ENCODE measurements around the gene TMEM9.

Gene TMEM9

GRCh38 chr1:201184307-201185122 is 30.2 kb upstream of the TMEM9 start:
- Histone ChIP-seq H3K27me3 (ENCODE audit: control insufficient read depth, insufficient read depth, low read length) (peaks cover 32% of the 10 kb centered on the region), H3K9me3 (replicated peaks; ENCODE audit: low read length) (no peaks in the 10 kb centered on the region), H3K9ac (ENCODE audit: low read depth, low read length) (no peak overlapping the region)

GRCh38 chr1:201183753-201184152 is 29.5 kb upstream of the TMEM9 start:
- Histone ChIP-seq H3K9ac (ENCODE audit: low read depth, low read length) (no peak overlapping the region), H3K36me3 (ENCODE audit: insufficient read depth, low read length) (no peaks in the 10 kb centered on the region), H3K4me3 (ENCODE audit: low read length) (no peak overlapping the region), H3K9me3 (replicated peaks; ENCODE audit: low read length) (peaks cover 4% of the 10 kb centered on the region), H3K4me1 (ENCODE audit: control insufficient read depth, insufficient read depth, low read length) (peaks cover 10% of the 10 kb centered on the region), H3K27me3 (ENCODE audit: control insufficient read depth, insufficient read depth, low read length) (peaks cover 37% of the 10 kb centered on the region), H3K4me2 (ENCODE audit: low read length) (no peak overlapping the region)

More at GRCh38 chr1:201184307-201185122, 30.2 kb upstream of the TMEM9 start:
- H3K36me3 ChIP-seq (ENCODE audit: insufficient read depth, low read length): no peaks in the 10 kb centered on the region
- no peak overlapping the region for H3K4me3 ChIP-seq (ENCODE audit: low read length)
- peaks cover 10% of the 10 kb centered on the region for H3K4me1 ChIP-seq (ENCODE audit: control insufficient read depth, insufficient read depth, low read length)
- H3K4me2 ChIP-seq (ENCODE audit: low read length): no peak overlapping the region

GRCh38 chr1:201183209-201183608 is 28.9 kb upstream of the TMEM9 start:
- Histone ChIP-seq H3K9me3 (replicated peaks; ENCODE audit: low read length) (peaks cover 6% of the 10 kb centered on the region), H3K27me3 (ENCODE audit: control insufficient read depth, insufficient read depth, low read length) (peaks cover 38% of the 10 kb centered on the region), H3K4me2 (ENCODE audit: low read length) (no peak overlapping the region)

GRCh38 chr1:201181726-201182125 is 27.5 kb upstream of the TMEM9 start:
- peaks cover 38% of the 10 kb centered on the region for H3K27me3 ChIP-seq (ENCODE audit: control insufficient read depth, insufficient read depth, low read length)
- no peak overlapping the region for H3K4me2 ChIP-seq (ENCODE audit: low read length)

More at GRCh38 chr1:201183209-201183608, 28.9 kb upstream of the TMEM9 start:
- no peak overlapping the region for H3K9ac ChIP-seq (ENCODE audit: low read depth, low read length)
- H3K4me3 ChIP-seq (ENCODE audit: low read length): no peak overlapping the region
- no peaks in the 10 kb centered on the region for H3K36me3 ChIP-seq (ENCODE audit: insufficient read depth, low read length)
- peaks cover 10% of the 10 kb centered on the region for H3K4me1 ChIP-seq (ENCODE audit: control insufficient read depth, insufficient read depth, low read length)

GRCh38 chr1:201181323-201181722 is 27.0 kb upstream of the TMEM9 start:
- Histone ChIP-seq H3K4me2 (ENCODE audit: low read length) (no peak overlapping the region), H3K4me3 (ENCODE audit: low read length) (no peak overlapping the region), H3K27me3 (ENCODE audit: control insufficient read depth, insufficient read depth, low read length) (peaks cover 38% of the 10 kb centered on the region), H3K9me3 (replicated peaks; ENCODE audit: low read length) (peaks cover 6% of the 10 kb centered on the region), H3K4me1 (ENCODE audit: control insufficient read depth, insufficient read depth, low read length) (peaks cover 10% of the 10 kb centered on the region), H3K9ac (ENCODE audit: low read depth, low read length) (no peak overlapping the region), H3K36me3 (ENCODE audit: insufficient read depth, low read length) (no peaks in the 10 kb centered on the region)

More at GRCh38 chr1:201181726-201182125, 27.5 kb upstream of the TMEM9 start:
- H3K4me3 ChIP-seq (ENCODE audit: low read length): no peak overlapping the region
- H3K4me1 ChIP-seq (ENCODE audit: control insufficient read depth, insufficient read depth, low read length): peaks cover 10% of the 10 kb centered on the region
- H3K36me3 ChIP-seq (ENCODE audit: insufficient read depth, low read length): no peaks in the 10 kb centered on the region
- H3K9ac ChIP-seq (ENCODE audit: low read depth, low read length): no peak overlapping the region
- H3K9me3 ChIP-seq (replicated peaks; ENCODE audit: low read length): peaks cover 6% of the 10 kb centered on the region

GRCh38 chr1:201180901-201181300 is 26.6 kb upstream of the TMEM9 start:
- peaks cover 38% of the 10 kb centered on the region for H3K27me3 ChIP-seq (ENCODE audit: control insufficient read depth, insufficient read depth, low read length)

GRCh38 chr1:201180141-201180540 is 25.9 kb upstream of the TMEM9 start:
- H3K4me3 ChIP-seq (ENCODE audit: low read length): no peak overlapping the region
- no peak overlapping the region for H3K9ac ChIP-seq (ENCODE audit: low read depth, low read length)
- no peaks in the 10 kb centered on the region for H3K36me3 ChIP-seq (ENCODE audit: insufficient read depth, low read length)
- H3K27me3 ChIP-seq (ENCODE audit: control insufficient read depth, insufficient read depth, low read length): peaks cover 38% of the 10 kb centered on the region
- H3K4me1 ChIP-seq (ENCODE audit: control insufficient read depth, insufficient read depth, low read length): peaks cover 8% of the 10 kb centered on the region
- peaks cover 6% of the 10 kb centered on the region for H3K9me3 ChIP-seq (replicated peaks; ENCODE audit: low read length)
- H3K4me2 ChIP-seq (ENCODE audit: low read length): no peak overlapping the region

More at GRCh38 chr1:201180901-201181300, 26.6 kb upstream of the TMEM9 start:
- no peak overlapping the region for H3K4me2 ChIP-seq (ENCODE audit: low read length)
- peaks cover 6% of the 10 kb centered on the region for H3K9me3 ChIP-seq (replicated peaks; ENCODE audit: low read length)
- H3K9ac ChIP-seq (ENCODE audit: low read depth, low read length): no peak overlapping the region
- H3K36me3 ChIP-seq (ENCODE audit: insufficient read depth, low read length): no peaks in the 10 kb centered on the region
- peaks cover 10% of the 10 kb centered on the region for H3K4me1 ChIP-seq (ENCODE audit: control insufficient read depth, insufficient read depth, low read length)
- no peak overlapping the region for H3K4me3 ChIP-seq (ENCODE audit: low read length)

- Histone ChIP-seq H3K9me3 (replicated peaks; ENCODE audit: low read length) (peaks cover 6% of the 10 kb centered on the region), H3K27me3 (ENCODE audit: control insufficient read depth, insufficient read depth, low read length) (peaks cover 38% of the 10 kb centered on the region), H3K4me1 (ENCODE audit: control insufficient read depth, insufficient read depth, low read length) (no peaks in the 10 kb centered on the region)
These were observed 24.4 kb upstream of the TMEM9 start for GRCh38 chr1:201178718-201179117.

GRCh38 chr1:201176940-201177339 is 22.7 kb upstream of the TMEM9 start:
- no peak overlapping the region for H3K4me2 ChIP-seq (ENCODE audit: low read length)
- peaks cover 25% of the 10 kb centered on the region for H3K27me3 ChIP-seq (ENCODE audit: control insufficient read depth, insufficient read depth, low read length)
- no peak overlapping the region for H3K4me3 ChIP-seq (ENCODE audit: low read length)
- H3K4me1 ChIP-seq (ENCODE audit: control insufficient read depth, insufficient read depth, low read length): peaks cover 3% of the 10 kb centered on the region
- no peak overlapping the region for H3K9ac ChIP-seq (ENCODE audit: low read depth, low read length)
- H3K36me3 ChIP-seq (ENCODE audit: insufficient read depth, low read length): no peaks in the 10 kb centered on the region
- H3K9me3 ChIP-seq (replicated peaks; ENCODE audit: low read length): peaks cover 6% of the 10 kb centered on the region

More at GRCh38 chr1:201178718-201179117, 24.4 kb upstream of the TMEM9 start:
- H3K4me3 ChIP-seq (ENCODE audit: low read length): no peak overlapping the region
- no peaks in the 10 kb centered on the region for H3K36me3 ChIP-seq (ENCODE audit: insufficient read depth, low read length)
- H3K4me2 ChIP-seq (ENCODE audit: low read length): no peak overlapping the region
- H3K9ac ChIP-seq (ENCODE audit: low read depth, low read length): no peak overlapping the region

- H3K4me2 ChIP-seq (ENCODE audit: low read length): no peak overlapping the region
- peaks cover 6% of the 10 kb centered on the region for H3K9me3 ChIP-seq (replicated peaks; ENCODE audit: low read length)
- no peaks in the 10 kb centered on the region for H3K36me3 ChIP-seq (ENCODE audit: insufficient read depth, low read length)
- no peak overlapping the region for H3K9ac ChIP-seq (ENCODE audit: low read depth, low read length)
- H3K4me1 ChIP-seq (ENCODE audit: control insufficient read depth, insufficient read depth, low read length): peaks cover 10% of the 10 kb centered on the region
- no peak overlapping the region for H3K4me3 ChIP-seq (ENCODE audit: low read length)
- peaks cover 15% of the 10 kb centered on the region for H3K27me3 ChIP-seq (ENCODE audit: control insufficient read depth, insufficient read depth, low read length)
These were observed 21.7 kb upstream of the TMEM9 start for GRCh38 chr1:201175820-201176500.

- Histone ChIP-seq H3K4me2 (ENCODE audit: low read length) (no peak overlapping the region), H3K36me3 (ENCODE audit: insufficient read depth, low read length) (no peaks in the 10 kb centered on the region), H3K9me3 (replicated peaks; ENCODE audit: low read length) (peaks cover 2% of the 10 kb centered on the region), H3K27me3 (ENCODE audit: control insufficient read depth, insufficient read depth, low read length) (peaks cover under 1% of the 10 kb centered on the region), H3K4me3 (ENCODE audit: low read length) (no peak overlapping the region), H3K4me1 (ENCODE audit: control insufficient read depth, insufficient read depth, low read length) (peaks cover 18% of the 10 kb centered on the region), H3K9ac (ENCODE audit: low read depth, low read length) (no peak overlapping the region)
These were observed 19.5 kb upstream of the TMEM9 start for GRCh38 chr1:201173736-201174135.
